ENCODE measurements around the gene LRRC46.

The LRRC46 gene

DNA sequence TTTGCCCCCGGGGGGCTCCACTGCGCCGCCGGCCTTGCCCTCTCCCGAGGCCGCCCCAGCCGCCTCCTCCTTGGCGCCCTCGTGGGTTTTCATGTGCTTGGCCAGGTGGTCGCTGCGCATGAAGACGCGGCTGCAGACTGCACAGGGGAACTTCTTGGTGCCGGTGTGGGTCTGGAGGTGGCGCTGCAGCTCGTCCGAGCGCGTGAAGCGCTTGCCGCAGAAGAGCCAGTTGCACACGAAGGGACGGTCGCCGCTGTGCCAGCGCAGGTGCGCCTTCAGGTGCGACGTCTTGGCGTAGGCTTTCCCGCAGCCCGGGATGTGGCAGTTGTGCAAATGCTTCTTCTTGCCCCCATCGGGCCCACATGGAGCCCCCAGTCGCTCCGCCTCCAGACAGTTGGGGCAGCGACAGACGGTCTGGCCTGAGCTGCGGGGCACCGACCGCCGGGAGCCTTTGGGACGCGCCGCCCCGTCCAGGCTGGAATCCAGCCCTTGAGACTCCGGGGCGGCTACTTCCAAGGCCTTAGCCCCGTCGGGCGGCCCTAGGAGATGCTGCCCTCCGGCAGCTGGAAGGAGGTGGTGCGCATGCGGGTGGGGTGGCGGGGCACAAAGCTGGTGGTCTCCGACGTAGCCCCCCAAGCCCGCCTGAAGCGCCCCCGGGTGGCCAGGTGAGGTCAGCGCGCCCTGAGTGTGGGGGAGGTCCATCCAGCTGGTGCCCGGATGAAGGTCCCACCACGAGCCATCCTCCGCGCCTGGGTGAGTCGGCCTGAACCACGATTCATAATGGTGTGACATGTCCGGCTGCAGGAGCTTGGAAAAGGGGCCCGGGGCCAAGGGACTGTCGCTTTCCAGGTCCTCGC lies 16.1 kb downstream of the LRRC46 start:
- Histone ChIP-seq H3K9ac (no peak overlapping the region), H3K9me3 (no peaks in the 10 kb centered on the region), H3K4me3 (no peak overlapping the region), H3K27me3 (peaks cover 89% of the 10 kb centered on the region), H3K27ac (no peak overlapping the region), H4K20me1 (peaks cover 46% of the 10 kb centered on the region), H3K36me3 (no peaks in the 10 kb centered on the region), H3K4me2 (no peak overlapping the region), H3K4me1 (peaks cover 10% of the 10 kb centered on the region)
- TF ChIP-seq Cebpa-rat (IDR thresholded peaks at IDR 0.05) = no peak

DNA sequence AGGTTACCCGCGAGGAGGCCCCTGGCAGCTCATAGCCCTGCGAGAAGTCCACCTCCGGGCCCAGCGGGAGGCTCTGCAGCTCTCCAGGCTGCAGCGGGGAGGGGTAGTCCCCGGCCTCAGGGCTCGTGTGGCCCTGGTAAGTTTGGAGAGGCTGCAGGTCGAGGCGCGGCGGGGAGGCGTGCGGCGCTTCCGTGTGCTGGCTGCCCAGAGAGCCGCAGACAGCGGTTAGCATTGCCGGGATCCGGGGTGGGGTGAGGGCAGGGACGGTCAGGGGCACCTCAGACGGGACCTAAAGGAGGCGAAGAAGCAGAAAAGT lies 16.7 kb downstream of the LRRC46 start:
- H3K9me3 ChIP-seq = no peaks in the 10 kb centered on the region
- H3K27ac ChIP-seq = no peak overlapping the region
- peaks cover 46% of the 10 kb centered on the region for H4K20me1 ChIP-seq
- no peaks in the 10 kb centered on the region for H3K36me3 ChIP-seq
- peaks cover 5% of the 10 kb centered on the region for H3K4me1 ChIP-seq
- H3K4me2 ChIP-seq = no peak overlapping the region
- peaks cover 94% of the 10 kb centered on the region for H3K27me3 ChIP-seq
- no peak overlapping the region for H3K9ac ChIP-seq
- TF ChIP-seq Cebpa-rat (IDR thresholded peaks at IDR 0.05) = no peak
- no peak overlapping the region for H3K4me3 ChIP-seq

DNA sequence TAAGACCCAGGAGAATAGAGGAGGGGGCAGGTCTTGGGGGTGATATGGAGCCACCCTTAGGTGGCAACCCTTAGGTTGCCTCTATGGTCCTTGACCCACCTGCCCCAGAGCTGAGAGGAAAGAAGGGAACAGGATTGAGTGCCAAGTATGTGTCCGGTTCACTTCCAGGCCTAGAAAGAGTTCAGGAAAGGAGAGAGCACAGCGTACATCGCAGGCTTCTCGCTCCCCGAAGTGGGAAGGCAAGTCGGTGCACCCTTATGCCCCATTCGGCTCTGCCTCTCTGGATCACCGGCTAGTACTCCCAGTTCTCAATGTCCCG lies 18.9 kb downstream of the LRRC46 start:
- no peaks in the 10 kb centered on the region for H3K9me3 ChIP-seq
- no peak overlapping the region for H3K4me3 ChIP-seq
- TF ChIP-seq Cebpa-rat (IDR thresholded peaks at IDR 0.05) = no peak
- peaks cover 49% of the 10 kb centered on the region for H4K20me1 ChIP-seq
- H3K4me1 ChIP-seq = no peaks in the 10 kb centered on the region
- H3K36me3 ChIP-seq = no peaks in the 10 kb centered on the region
- H3K27ac ChIP-seq = no peak overlapping the region
- H3K9ac ChIP-seq = no peak overlapping the region
- no peak overlapping the region for H3K4me2 ChIP-seq
- peaks cover 100% of the 10 kb centered on the region for H3K27me3 ChIP-seq

DNA sequence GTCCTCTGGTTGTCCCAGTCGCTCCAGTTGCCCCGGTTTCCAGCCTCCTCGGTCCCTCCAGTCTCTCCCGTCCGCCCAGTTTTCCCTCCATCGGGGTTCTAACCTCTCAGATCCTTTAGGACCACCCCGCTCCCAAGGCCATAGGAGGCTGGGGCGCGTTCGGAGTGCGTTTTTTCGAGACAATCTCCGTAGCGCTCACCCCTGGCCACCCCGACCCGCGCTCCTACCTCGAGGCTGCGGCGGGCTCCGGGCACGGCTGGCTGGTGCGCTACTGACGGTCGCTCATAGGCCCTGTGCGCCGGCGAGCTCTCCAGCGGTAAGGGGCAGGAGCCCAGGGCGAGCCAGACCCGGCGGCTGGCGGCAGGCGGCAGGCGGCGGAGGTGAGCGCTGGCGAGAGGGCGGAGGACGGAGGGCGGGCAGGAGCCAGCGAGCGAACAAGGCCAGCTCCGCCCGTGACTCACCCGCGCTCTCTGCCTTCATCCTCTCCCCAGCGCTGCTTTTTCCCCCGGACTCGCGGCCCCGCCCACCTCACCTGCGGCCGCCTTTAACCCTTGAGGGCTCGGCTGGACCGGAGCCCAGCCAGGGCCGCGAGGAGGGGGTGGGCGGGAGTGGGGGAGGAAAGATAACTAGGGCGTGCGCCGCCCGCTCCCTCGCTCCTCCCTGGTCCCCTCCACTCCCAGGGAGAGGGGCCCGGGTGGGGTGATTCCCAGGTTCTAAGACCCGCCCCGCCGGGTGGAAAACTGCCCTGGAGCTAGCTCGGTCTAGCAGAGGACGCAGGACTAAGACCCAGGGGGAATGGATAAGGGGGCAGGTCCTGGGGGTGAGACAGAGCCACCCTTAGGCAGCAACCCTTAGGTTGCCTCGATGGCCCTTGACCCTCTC lies 19.5 kb downstream of the LRRC46 start, which contains the start of gene SP6:
Gene SP6, minus strand, starts transcription at position 472 of the 882 bp plus-strand sequence. CDS start 2,734 bp downstream, outside the sequence.
- Histone ChIP-seq H3K27ac (no peak within 1 kb of the TSS), H3K36me3 (no peaks in the 10 kb centered on the region), H3K9me3 (no peaks in the 10 kb centered on the region), H3K4me2 (peak within 1 kb of the TSS; percentile 22; the same call in 1 of the 2 replicates), H3K27me3 (peaks cover 100% of the 10 kb centered on the region), H4K20me1 (peaks cover 51% of the 10 kb centered on the region), H3K9ac (no peak within 1 kb of the TSS), H3K4me1 (no peaks in the 10 kb centered on the region), H3K4me3 (no peak within 1 kb of the TSS)
- TF ChIP-seq Cebpa-rat (IDR thresholded peaks at IDR 0.05) = no peak

DNA sequence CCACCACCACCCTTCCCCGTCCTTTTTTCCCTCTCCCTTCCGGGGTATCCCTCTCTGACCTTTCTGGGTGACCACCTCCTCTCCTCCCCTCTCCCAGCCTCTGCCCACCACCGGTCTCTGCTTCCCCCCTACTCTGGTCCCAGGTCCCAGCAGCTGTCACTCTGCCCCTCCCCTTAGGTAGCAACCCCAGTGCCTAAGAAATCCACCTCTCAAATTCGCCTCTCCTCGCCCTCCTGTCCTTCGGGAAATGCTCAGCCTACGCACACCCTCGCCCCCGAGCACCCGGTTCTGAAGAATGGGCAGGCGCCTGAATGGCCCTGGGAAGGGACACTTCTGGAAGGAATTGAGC lies 20.3 kb downstream of the LRRC46 start:
- no peak overlapping the region for H3K4me3 ChIP-seq
- peaks cover 100% of the 10 kb centered on the region for H3K27me3 ChIP-seq
- H3K4me2 ChIP-seq = no peak overlapping the region
- H4K20me1 ChIP-seq = peaks cover 43% of the 10 kb centered on the region
- H3K4me1 ChIP-seq = no peaks in the 10 kb centered on the region
- H3K9me3 ChIP-seq = no peaks in the 10 kb centered on the region
- H3K9ac ChIP-seq = no peak overlapping the region
- no peaks in the 10 kb centered on the region for H3K36me3 ChIP-seq
- no peak overlapping the region for H3K27ac ChIP-seq
- no peak for TF ChIP-seq Cebpa-rat (IDR thresholded peaks at IDR 0.05)

DNA sequence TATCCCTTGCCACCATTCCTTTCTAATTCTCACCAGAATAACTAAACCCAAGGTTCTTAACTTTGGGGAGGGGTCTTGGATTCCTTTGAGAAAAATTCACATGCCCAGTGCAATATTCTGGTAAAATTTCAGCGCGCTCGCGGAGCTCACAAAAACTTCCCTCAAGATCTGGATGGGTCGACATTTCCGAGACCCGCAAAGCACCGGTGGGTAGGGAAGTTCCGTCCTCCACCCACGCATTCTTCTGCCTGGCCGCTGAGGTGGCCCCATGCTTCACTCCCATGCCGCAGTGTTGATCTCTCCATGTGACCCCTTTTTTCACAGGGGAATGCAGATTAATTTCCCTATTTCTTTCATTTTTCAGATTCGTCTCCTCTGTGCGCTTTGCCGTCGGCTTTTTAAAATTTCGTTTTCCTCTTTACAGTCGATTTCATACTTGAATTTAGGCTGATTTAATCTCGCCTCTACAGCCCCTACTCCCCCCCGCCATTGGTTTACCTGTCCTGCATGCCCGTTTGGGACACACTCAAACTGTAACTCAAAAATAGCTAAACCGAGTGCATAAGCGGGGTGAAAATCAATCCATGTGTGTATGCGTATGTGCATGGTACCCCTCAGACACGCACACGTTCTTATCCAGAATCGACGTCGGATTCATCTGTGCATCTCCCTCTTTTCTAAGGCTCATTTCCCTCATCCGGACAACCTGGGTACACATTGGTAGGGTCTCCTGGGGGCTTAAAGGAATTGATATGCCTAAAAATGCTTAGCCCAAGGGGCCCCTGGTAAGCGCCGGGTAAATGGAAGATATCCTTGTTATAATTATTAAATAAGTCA lies 20.9 kb downstream of the LRRC46 start:
- peaks cover 37% of the 10 kb centered on the region for H4K20me1 ChIP-seq
- H3K4me2 ChIP-seq = no peak overlapping the region
- no peaks in the 10 kb centered on the region for H3K4me1 ChIP-seq
- H3K27me3 ChIP-seq = peaks cover 100% of the 10 kb centered on the region
- H3K36me3 ChIP-seq = no peaks in the 10 kb centered on the region
- no peak overlapping the region for H3K27ac ChIP-seq
- no peak overlapping the region for H3K4me3 ChIP-seq
- no peak overlapping the region for H3K9ac ChIP-seq
- no peak for TF ChIP-seq Cebpa-rat (IDR thresholded peaks at IDR 0.05)
- H3K9me3 ChIP-seq = no peaks in the 10 kb centered on the region

DNA sequence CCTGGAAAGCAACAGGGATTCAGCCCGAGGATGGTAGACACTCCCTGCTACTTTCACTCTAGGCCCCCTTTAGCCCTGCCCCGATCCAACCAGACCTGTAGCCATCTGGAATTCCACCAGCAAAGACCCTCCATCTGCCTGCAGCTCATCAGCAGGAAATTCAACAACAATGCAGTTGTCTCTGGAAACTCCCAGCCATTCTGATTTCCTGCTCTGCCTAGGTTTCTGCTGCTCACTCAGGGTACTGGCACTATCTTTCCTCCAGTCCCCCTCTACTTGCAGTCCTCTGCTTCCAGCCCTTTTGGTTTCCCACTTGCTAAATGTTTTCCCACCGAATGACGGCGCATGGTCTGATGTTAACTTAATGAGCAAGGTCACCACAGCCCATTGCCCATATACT lies 22.1 kb downstream of the LRRC46 start:
- no peak overlapping the region for H3K9ac ChIP-seq
- no peak overlapping the region for H3K4me3 ChIP-seq
- peaks cover 90% of the 10 kb centered on the region for H3K27me3 ChIP-seq

DNA sequence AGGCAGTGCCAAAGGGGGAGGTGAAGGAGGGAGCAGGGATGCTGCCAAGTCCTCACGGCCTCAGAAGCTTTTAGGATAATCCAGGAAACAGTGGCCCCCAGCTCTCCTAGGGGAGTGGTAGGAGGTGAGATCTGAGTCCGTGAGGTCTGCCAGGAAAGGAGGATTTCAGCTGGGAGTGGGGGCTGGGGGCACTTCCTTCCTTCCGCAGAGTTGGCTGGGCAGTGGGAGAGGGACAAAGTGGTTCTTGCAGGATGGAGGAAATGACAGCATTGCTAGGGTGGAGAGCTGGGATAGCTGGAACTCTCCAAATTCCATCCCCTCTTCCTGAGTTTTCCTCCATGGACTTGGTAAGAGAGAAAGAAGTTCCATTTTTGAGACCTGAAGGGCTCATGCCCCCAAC lies 24.3 kb downstream of the LRRC46 start:
- peaks cover 69% of the 10 kb centered on the region for H3K27me3 ChIP-seq
- no peak overlapping the region for H3K4me2 ChIP-seq
- H3K9ac ChIP-seq = no peak overlapping the region
- no peak for TF ChIP-seq Cebpa-rat (IDR thresholded peaks at IDR 0.05)
- H3K9me3 ChIP-seq = no peaks in the 10 kb centered on the region
- peaks cover 17% of the 10 kb centered on the region for H4K20me1 ChIP-seq
- no peak overlapping the region for H3K27ac ChIP-seq
- H3K4me1 ChIP-seq = no peaks in the 10 kb centered on the region
- no peak overlapping the region for H3K4me3 ChIP-seq
- H3K36me3 ChIP-seq = no peaks in the 10 kb centered on the region

More for the DNA sequence above, 22.1 kb downstream of the LRRC46 start:
- H3K36me3 ChIP-seq = no peaks in the 10 kb centered on the region
- H3K27ac ChIP-seq = no peak overlapping the region
- TF ChIP-seq Cebpa-rat (IDR thresholded peaks at IDR 0.05) = no peak
- H3K9me3 ChIP-seq = no peaks in the 10 kb centered on the region
- H3K4me1 ChIP-seq = no peaks in the 10 kb centered on the region
- no peak overlapping the region for H3K4me2 ChIP-seq
- H4K20me1 ChIP-seq = peaks cover 33% of the 10 kb centered on the region

DNA sequence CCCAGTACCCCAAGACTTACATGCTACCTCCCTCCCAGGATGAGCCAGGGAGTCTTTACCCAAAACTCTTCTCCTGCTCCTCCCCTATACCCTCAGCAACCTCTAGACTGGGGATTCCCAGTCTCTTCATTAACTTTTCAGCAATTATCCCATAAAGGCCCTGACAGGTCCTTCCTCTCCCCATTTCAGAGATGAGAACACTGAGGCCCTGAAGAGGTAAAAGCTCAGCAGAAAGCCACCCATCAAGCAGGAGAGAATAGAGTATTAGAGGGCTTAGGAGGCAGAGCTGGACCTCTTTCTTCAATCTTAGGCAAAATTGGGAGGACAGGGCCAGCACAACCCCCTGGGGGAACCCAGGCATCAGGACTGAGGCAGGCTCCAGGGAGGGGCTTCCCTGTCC lies 25.4 kb downstream of the LRRC46 start:
- peaks cover 58% of the 10 kb centered on the region for H3K27me3 ChIP-seq
- no peaks in the 10 kb centered on the region for H3K9me3 ChIP-seq
- H3K4me2 ChIP-seq = no peak overlapping the region
- H4K20me1 ChIP-seq = peaks cover 9% of the 10 kb centered on the region; the same call in 1 of the 2 replicates
- H3K27ac ChIP-seq = no peak overlapping the region
- no peak for TF ChIP-seq Cebpa-rat (IDR thresholded peaks at IDR 0.05)
- H3K36me3 ChIP-seq = no peaks in the 10 kb centered on the region
- H3K4me3 ChIP-seq = no peak overlapping the region
- H3K9ac ChIP-seq = no peak overlapping the region
- H3K4me1 ChIP-seq = no peaks in the 10 kb centered on the region

All from BLaER1 (cell line).